Transverse colon (tissue), 4 donors: ENCODE results near the gene TENM4. TPM values are rescaled to one million over a fixed set of nuclear protein-coding genes. Genes with fewer than 3 reads are reported as not detected.

Source experiments
- DNase-seq: peaks from one replicate; pipeline ENCODE4 v3.0.0-alpha.2; 2019
- H3K27ac ChIP-seq, 4 donors: fragments of 200-600 bp; sonication (generic); 2 replicates each; pipeline ENCODE4 v1.5.1; 2016 to 2018; ENCODE audit warnings: inconsistent platforms in 4 of 4
- H3K27me3 ChIP-seq: fragments of 200-600 bp; sonication (generic); 2 replicates; pipeline ENCODE4 v1.5.1; 2017; ENCODE audit warnings: inconsistent platforms
- H3K36me3 ChIP-seq, 4 donors: fragments of 200-600 bp; sonication (generic); 2 replicates each; pipeline ENCODE4 v1.5.1; 2017 to 2019; ENCODE audit warnings: inconsistent platforms in 4 of 4
- H3K4me1 ChIP-seq, 4 donors: fragments of 200-600 bp; sonication (generic); 2 replicates each; pipeline ENCODE4 v1.5.1; 2017 to 2020; ENCODE audit warnings: inconsistent platforms in 4 of 4
- H3K4me3 ChIP-seq, 4 donors: fragments of 200-600 bp; sonication (generic); 1 replicate in 1 of 4; 2 replicates in 3 of 4; pipeline versions ENCODE4 v1.5.1 to v1.6.1; 2017 to 2019; ENCODE audit warnings: inconsistent platforms in 4 of 4
- H3K9me3 ChIP-seq, 2 donors: fragments of 200-600 bp; sonication (generic); 2 replicates each; pipeline ENCODE4 v1.5.1; 2017 to 2019; ENCODE audit warnings: inconsistent platforms in 2 of 2
- EP300 ChIP-seq: sonication (generic); formaldehyde crosslinking; IDR thresholded peaks from one replicate; pipeline ENCODE4 v1.6.1; 2017; ENCODE audit warnings: antibody characterized with exemption, low read depth
- POLR2A ChIP-seq: fragments of 450-650 bp; IDR thresholded peaks from one replicate; pipeline ENCODE4 v1.6.1; 2016; ENCODE audit warnings: antibody characterized with exemption, mild to moderate bottlenecking, moderate library complexity
- POLR2AphosphoS5 ChIP-seq, 3 donors: sonication (generic); formaldehyde crosslinking; IDR thresholded peaks; one replicate each; pipeline ENCODE4 v1.6.1; 2016; ENCODE audit warnings: antibody characterized with exemption in 3 of 3
- WGBS, 2 donors: methylation state at CpG; one replicate each; pipeline ENCODE4 v1.1.5; 2018; ENCODE audit warnings: low coverage in 1 of 2; 5-methylcytosine and 5-hydroxymethylcytosine counted together
- in situ Hi-C, 4 donors: fragments of 200-750 bp; cut with MboI; loops; one replicate each; pipeline versions ENCODE4 v1.15.0 to v1.15.1; 2017; ENCODE audit warnings: low sequenced_read_pairs in 3 of 4, low pct_ligation_motif_present in 1 of 4, low pct_unique_long_range_greater_than_20kb in 1 of 4
- intact Hi-C: fragments of 100-400 bp; cut with DNase I; formaldehyde crosslinking; loops from one replicate; pipeline ENCODE4 v1.15.1; 2023; ENCODE audit warnings: low total_unique reads
- total RNA-seq, 4 donors: library from RNA; depleted of rRNA; stranded (reverse); fragments of >200 nt; gene quantifications; one replicate each; pipeline ENCODE4 v1.1.0, GENCODE V29; 2016
- TF ChIP-seq, protein P1 (sequence below), 5 experiments: fragments of 200-600 bp in 3 of 5; fragments of 450-650 bp in 2 of 5; sonication (generic) in 3 of 5; IDR thresholded peaks; 1 replicate in 2 of 5; 2 replicates in 3 of 5; pipeline ENCODE4 v1.5.1; 2016 to 2017; ENCODE audit warnings: antibody characterized with exemption in 5 of 5, inconsistent platforms in 3 of 5, mild to moderate bottlenecking in 2 of 5, moderate library complexity in 1 of 5

The TENM4 gene
- total RNA-seq, 4 donors from 2014 or later, result 0.14 to 0.79 (median 0.39) TPM

- Histone ChIP-seq H3K27me3 (peaks cover 99% of the 10 kb centered on the region), H3K36me3 (no peaks in the 10 kb centered on the region), H3K4me3 (peak overlapping the region; percentile 29 to 51 (median 36)), H3K9me3 (no peaks in the 10 kb centered on the region), H3K27ac (peak overlapping the region; percentile 46 to 73 (median 50)), H3K4me1 (peaks cover 12 to 50% (median 42%) of the 10 kb centered on the region in 4 donors)
- no peak for TF ChIP-seq POLR2AphosphoS5 (IDR thresholded peaks at IDR 0.05)
- no peak for TF ChIP-seq POLR2A
- TF ChIP-seq, protein P1, sequence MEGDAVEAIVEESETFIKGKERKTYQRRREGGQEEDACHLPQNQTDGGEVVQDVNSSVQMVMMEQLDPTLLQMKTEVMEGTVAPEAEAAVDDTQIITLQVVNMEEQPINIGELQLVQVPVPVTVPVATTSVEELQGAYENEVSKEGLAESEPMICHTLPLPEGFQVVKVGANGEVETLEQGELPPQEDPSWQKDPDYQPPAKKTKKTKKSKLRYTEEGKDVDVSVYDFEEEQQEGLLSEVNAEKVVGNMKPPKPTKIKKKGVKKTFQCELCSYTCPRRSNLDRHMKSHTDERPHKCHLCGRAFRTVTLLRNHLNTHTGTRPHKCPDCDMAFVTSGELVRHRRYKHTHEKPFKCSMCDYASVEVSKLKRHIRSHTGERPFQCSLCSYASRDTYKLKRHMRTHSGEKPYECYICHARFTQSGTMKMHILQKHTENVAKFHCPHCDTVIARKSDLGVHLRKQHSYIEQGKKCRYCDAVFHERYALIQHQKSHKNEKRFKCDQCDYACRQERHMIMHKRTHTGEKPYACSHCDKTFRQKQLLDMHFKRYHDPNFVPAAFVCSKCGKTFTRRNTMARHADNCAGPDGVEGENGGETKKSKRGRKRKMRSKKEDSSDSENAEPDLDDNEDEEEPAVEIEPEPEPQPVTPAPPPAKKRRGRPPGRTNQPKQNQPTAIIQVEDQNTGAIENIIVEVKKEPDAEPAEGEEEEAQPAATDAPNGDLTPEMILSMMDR (IDR thresholded peaks at IDR 0.05), result no peak
- no peak for TF ChIP-seq EP300
- DNase-seq, result no peak
- in situ Hi-C loops, result no loop called here
- 1% methylated on average over 47 of the region's 72 CpGs; no CpG with 5 or more reads in 1 of the 2 donors for WGBS, 2 donors
- intact Hi-C loops, result no loop called here
These were observed 802 bp downstream of the TENM4 start for GRCh38 chr11:79439886-79440570.

GRCh38 chr11:79439410-79439885, 1.4 kb downstream of the TENM4 start:
- no peak for DNase-seq
- in situ Hi-C loops (no loop called here), intact Hi-C loops (no loop called here)
- H3K27ac ChIP-seq, result peak overlapping the region in 3 of 4 donors; percentile 46 to 73 (median 47)
- peaks cover 12 to 50% (median 42%) of the 10 kb centered on the region in 4 donors for H3K4me1 ChIP-seq
- H3K9me3 ChIP-seq, result no peaks in the 10 kb centered on the region
- H3K4me3 ChIP-seq, result peak overlapping the region in 3 of 4 donors; percentile 29 to 51 (median 39)
- H3K36me3 ChIP-seq, result no peaks in the 10 kb centered on the region
- H3K27me3 ChIP-seq, result peaks cover 99% of the 10 kb centered on the region
- 5% methylated on average over 24 of the region's 24 CpGs; no CpG with 5 or more reads in 1 of the 2 donors for WGBS, 2 donors
- TF ChIP-seq, protein P1 (IDR thresholded peaks at IDR 0.05), result no peak
- TF ChIP-seq POLR2A (no peak), POLR2AphosphoS5 (IDR thresholded peaks at IDR 0.05) (no peak), EP300 (no peak)

GRCh38 chr11:79438631-79439409, 2.0 kb downstream of the TENM4 start:
- H3K27me3 ChIP-seq, result peaks cover 100% of the 10 kb centered on the region

More at GRCh38 chr11:79438631-79439409, 2.0 kb downstream of the TENM4 start:
- Histone ChIP-seq H3K36me3 (no peaks in the 10 kb centered on the region), H3K9me3 (no peaks in the 10 kb centered on the region), H3K4me1 (peaks cover 12 to 50% (median 42%) of the 10 kb centered on the region in 4 donors), H3K4me3 (peak overlapping the region in 2 of 4 donors; percentile 38 to 51), H3K27ac (peak overlapping the region; percentile 27 to 66 (median 40))
- TF ChIP-seq EP300, result no peak
- TF ChIP-seq POLR2A, result no peak
- no peak for TF ChIP-seq POLR2AphosphoS5 (IDR thresholded peaks at IDR 0.05)
- TF ChIP-seq, protein P1 (IDR thresholded peaks at IDR 0.05), result no peak
- peak; percentile 18 for DNase-seq
- in situ Hi-C loops (no loop called here), intact Hi-C loops (no loop called here)
- 4% methylated on average over 23 of the region's 41 CpGs; no CpG with 5 or more reads in 1 of the 2 donors for WGBS, 2 donors
